GM19099 (cell line): Measurements from ENCODE around the gene PTTG1.

Source experiments
- POLR2A ChIP-seq: IDR thresholded peaks from 3 replicates; pipeline ENCODE4 v1.6.1; 2011; ENCODE audit warnings: low read depth; ENCODE audit not compliant: insufficient read length; ENCODE audit errors: extremely low read depth

PTTG1 gene

GRCh38 chr5:160472482-160472881 is 50.8 kb downstream of the PTTG1 start:
- no peak for TF ChIP-seq POLR2A

GRCh38 chr5:160473681-160474080 is 52.0 kb downstream of the PTTG1 start:
- TF ChIP-seq POLR2A, result peak; percentile 32

GRCh38 chr5:160474084-160474483 is 52.4 kb downstream of the PTTG1 start:
- no peak for TF ChIP-seq POLR2A

GRCh38 chr5:160475864-160476438 is 54.3 kb downstream of the PTTG1 start:
- peak; percentile 5 for TF ChIP-seq POLR2A

- no peak for TF ChIP-seq POLR2A
Measured at GRCh38 chr5:160477266-160477970, 55.8 kb downstream of the PTTG1 start.

- peak; percentile 31 for TF ChIP-seq POLR2A
Measured at GRCh38 chr5:160478163-160478562, 56.5 kb downstream of the PTTG1 start.
